GM12878 (cell line): ENCODE results near the gene C1orf50. TPM values are rescaled to one million over a fixed set of nuclear protein-coding genes. Genes with fewer than 3 reads are reported as not detected.
"Not testable (repeated sequence)": the region's sequence is repeated elsewhere in the genome, so short reads cannot be mapped to it uniquely, and the experiment has no call there.

Experiments
- ATAC-seq: fragments of 200-7000 bp; cut with Tn5 transposase; 3 replicates; pipeline ENCODE4 v1.9.1; 2020; ENCODE audit warnings: mild to moderate bottlenecking, moderate library complexity
- BruUV-seq: library from RNA; stranded (reverse); fragments of 400-500 nt; replicated peaks from 2 replicates; lab custom pipeline; 2021; lab: Mats Ljungman, UMichigan
- CTCF ChIA-PET: fragments of 300-600 bp; sonication (Branson Sonifier 250); formaldehyde crosslinking; extraction: SDS; loops from one replicate; lab custom pipeline; 2021; ENCODE audit warnings: inconsistent platforms; lab: Yijun Ruan, JAX
- POLR2A ChIA-PET: fragments of 350-600 bp; formaldehyde crosslinking; extraction: SDS; loops from one replicate; lab custom pipeline; 2021; ENCODE audit warnings: inconsistent platforms; lab: Charles Lee
- RAD21 ChIA-PET: fragments of 300-600 bp; sonication (Branson Sonifier 250); formaldehyde crosslinking; loops from one replicate; lab custom pipeline; 2023; ENCODE audit warnings: antibody characterized with exemption; ENCODE audit not compliant: unreplicated experiment; lab: Charles Lee
- SMC1A ChIA-PET: fragments of 300-600 bp; sonication (Branson Sonifier 250); formaldehyde crosslinking; loops from one replicate; lab custom pipeline; 2023; ENCODE audit not compliant: unreplicated experiment, uncharacterized antibody; lab: Charles Lee
- DNase-seq: peaks from one replicate; pipeline ENCODE4 v3.0.0-alpha.2; 2011; ENCODE audit warnings: low read depth, low spot score
- FAIRE-seq: peaks from 3 replicates; lab custom pipeline; 2011; peaks lifted over from hg19 to GRCh38; lab: Jason Lieb, UNC
- H2AFZ ChIP-seq: 2 replicates; pipeline ENCODE4 v1.6.0; 2011; ENCODE audit warnings: low read depth, low read length, control low read depth; ENCODE audit not compliant: control insufficient read depth
- H3K27ac ChIP-seq: 2 replicates; pipeline ENCODE4 v1.5.1; 2011; ENCODE audit warnings: control low read depth; ENCODE audit not compliant: control insufficient read depth, insufficient read depth
- H3K27me3 ChIP-seq, 2 experiments: replicated peaks in 1 of 2; 2 replicates each; pipeline versions ENCODE4 v1.6.0 to v1.6.1; 2011; ENCODE audit warnings: low read length in 1 of 2; ENCODE audit not compliant: control insufficient read depth in 2 of 2, insufficient read depth in 2 of 2
- H3K36me3 ChIP-seq, 2 experiments: 2 replicates each; pipeline ENCODE4 v1.5.1; 2011; ENCODE audit warnings: low read length in 1 of 2; ENCODE audit not compliant: control insufficient read depth in 2 of 2, insufficient read depth in 2 of 2
- H3K4me1 ChIP-seq: 2 replicates; pipeline ENCODE4 v1.6.1; 2011; ENCODE audit warnings: mild to moderate bottlenecking, low read length, moderate library complexity, mixed read lengths; ENCODE audit not compliant: control insufficient read depth, insufficient read depth
- H3K4me2 ChIP-seq: 2 replicates; pipeline ENCODE4 v1.6.0; 2011; ENCODE audit warnings: control low read depth; ENCODE audit not compliant: control insufficient read depth, insufficient read depth
- H3K4me3 ChIP-seq: fragments of 200-600 bp; sonication (generic); 2 replicates; pipeline ENCODE4 v1.5.1; 2016
- H3K79me2 ChIP-seq: 2 replicates; pipeline ENCODE4 v1.6.0; 2011; ENCODE audit warnings: low read length; ENCODE audit not compliant: control insufficient read depth, insufficient read depth
- H3K9ac ChIP-seq: 2 replicates; pipeline ENCODE4 v1.8.0; 2011; ENCODE audit warnings: low read length, control low read depth, mixed read lengths; ENCODE audit not compliant: control insufficient read depth, insufficient read depth
- H3K9me3 ChIP-seq: replicated peaks from 3 replicates; pipeline ENCODE4 v1.5.1; 2011; ENCODE audit warnings: mild to moderate bottlenecking, low read length; ENCODE audit not compliant: control insufficient read depth, insufficient read depth
- H4K20me1 ChIP-seq: 2 replicates; pipeline ENCODE4 v1.6.0; 2011; ENCODE audit not compliant: control insufficient read depth, insufficient read depth
- IKZF1 ChIP-seq: fragments of 450-650 bp; conservative IDR thresholded peaks from 2 replicates; pipeline ENCODE4 v1.6.1; 2017; ENCODE audit warnings: antibody characterized with exemption, mild to moderate bottlenecking
- RAD21 ChIP-seq: IDR thresholded peaks from 2 replicates; pipeline ENCODE4 v1.6.1; 2011; ENCODE audit warnings: mild to moderate bottlenecking, low read depth, low read length, moderate library complexity; ENCODE audit not compliant: insufficient read depth
- TBL1XR1 ChIP-seq: IDR thresholded peaks from 2 replicates; pipeline ENCODE4 v1.6.1; 2012; ENCODE audit warnings: low read depth, low read length, improper control_type of control experiment
- WGBS: methylation state at CpG from one replicate; pipeline ENCODE4 v1.1.6; 2016; ENCODE audit warnings: low lambda C conversion rate; ENCODE audit not compliant: insufficient replicate concordance, insufficient coverage; ENCODE audit errors: missing lambda C conversion rate; 5-methylcytosine and 5-hydroxymethylcytosine counted together
- in situ Hi-C: fragments of 300-500 bp; cut with MboI; formaldehyde crosslinking; loops from 9 replicates; pipeline ENCODE4 v1.14.3; 2018; ENCODE audit warnings: mixed read lengths
- intact Hi-C: fragments of 100-400 bp; cut with micrococcal nuclease; formaldehyde crosslinking; loops from one replicate; pipeline ENCODE4 v1.14.2; 2022; ENCODE audit not compliant: unreplicated experiment
- polyA plus RNA-seq, 11 experiments: library from polyadenylated mRNA; depleted of rRNA in 4 of 11; unstranded in 6 of 11; stranded (reverse) in 5 of 11; fragments of >200 nt; fragmentation: Nextera tagmentation in 4 of 11; fragmentation: Illumina TruSeq in 1 of 11; extraction: Ambion mirVana in 4 of 11; extraction: Trizol in 1 of 11; gene quantifications; 1 replicate in 1 of 11; 2 replicates in 10 of 11; pipeline versions ENCODE4 v1.2.1 to v1.2.3, GENCODE V29; 2011 to 2016; ENCODE audit warnings: inconsistent platforms in 2 of 11, missing spikeins in 2 of 11, low read depth in 1 of 11
- total RNA-seq, 4 experiments: library from RNA; depleted of rRNA in 3 of 4; stranded (reverse); fragments of >200 nt in 3 of 4; fragmentation: Illumina TruSeq in 1 of 4; extraction: Trizol in 1 of 4; gene quantifications; 2 replicates each; pipeline versions ENCODE4 v1.2.1 to v1.2.3, GENCODE V29; 2013 to 2021

Gene C1orf50
- total and polyA plus RNA-seq, 10 of the 15 experiments (the other 5 are each of a cell fraction or from before 2014, with no cell fraction given): 1.2 to 10.7 (median 6.7) TPM

DNA sequence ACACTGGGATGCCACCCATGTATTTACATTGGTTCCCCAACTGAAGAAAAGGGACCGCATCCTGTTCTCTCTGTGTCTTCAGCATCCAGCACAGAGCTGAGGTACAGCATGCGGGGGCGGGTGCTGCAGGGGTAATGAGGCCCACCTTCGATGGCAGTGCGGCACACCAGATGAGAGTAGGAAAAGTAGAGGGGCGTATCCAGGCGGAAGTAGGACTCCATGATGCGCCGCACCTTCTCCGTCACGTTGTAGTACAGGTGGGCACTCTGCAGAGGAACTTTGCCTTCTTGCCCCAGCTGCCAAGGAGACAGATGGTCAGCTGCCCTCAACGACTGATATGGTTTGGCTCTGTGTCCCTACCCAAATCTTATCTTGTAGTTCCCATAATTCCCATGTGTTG is 17.0 kb upstream of the C1orf50 start:
- FAIRE-seq (no peak), DNase-seq (no peak), ATAC-seq (no peak)
- ChIA-PET RAD21 (no interaction called here), POLR2A (no interaction called here), SMC1A (interaction anchor here (0.5 kb wide), 1 partner anchor 405 kb away, joined by 3 read pairs; no protein-coding TSS in a partner anchor), CTCF (interaction anchor here (0.6 to 1.5 kb wide), 3 partner anchors 13 to 241 kb away, joined by 3 read pairs; no protein-coding TSS in a partner anchor)
- Histone ChIP-seq H3K4me1 (no peaks in the 10 kb centered on the region), H3K36me3 (peaks cover 11 to 13% of the 10 kb centered on the region in 2 experiments; a peak in 3 of 4 replicates), H3K4me3 (no peak overlapping the region), H4K20me1 (no peaks in the 10 kb centered on the region), H3K4me2 (no peak overlapping the region), H3K27ac (no peak overlapping the region), H3K79me2 (no peaks in the 10 kb centered on the region), H2AFZ (no peak overlapping the region), H3K27me3 (no peaks in the 10 kb centered on the region), H3K9ac (no peak overlapping the region), H3K9me3 (no peaks in the 10 kb centered on the region)
- intact Hi-C loops (no loop called here), in situ Hi-C loops (no loop called here)
- 97% methylated on average over 12 of the region's 12 CpGs for WGBS
- no TSS peak for BruUV-seq
- TF ChIP-seq TBL1XR1 (no peak), RAD21 (no peak), IKZF1 (no peak)

DNA sequence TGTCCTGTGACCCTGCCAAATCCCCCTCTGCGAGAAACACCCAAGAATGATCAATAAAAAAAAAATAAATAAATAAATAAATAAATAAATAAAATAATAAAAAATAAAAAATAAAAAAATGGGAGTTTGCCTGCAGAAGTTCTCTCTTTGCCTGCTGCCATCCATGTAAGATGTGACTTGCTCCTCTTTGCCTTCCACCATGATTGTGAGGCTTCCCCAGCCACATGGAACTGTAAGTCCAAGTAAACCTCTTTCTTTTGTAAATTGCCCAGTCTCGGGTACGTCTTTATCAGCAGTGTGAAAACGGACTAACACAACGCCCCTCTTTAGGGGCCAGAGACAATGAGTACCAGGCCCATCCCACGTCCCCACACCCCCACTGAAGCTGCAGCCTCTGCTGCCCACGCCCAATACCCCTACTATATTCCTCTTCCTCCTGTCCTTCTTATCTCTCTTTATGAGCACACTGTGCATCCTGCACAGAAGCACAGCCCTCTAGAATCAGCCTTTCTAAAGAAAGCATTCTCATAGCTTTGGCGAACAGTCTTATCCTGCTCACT is 15.5 kb upstream of the C1orf50 start:
- DNase-seq, H3K79me2 ChIP-seq, H3K27ac ChIP-seq, H3K4me1 ChIP-seq, in situ Hi-C loops, H3K4me2 ChIP-seq, H3K9ac ChIP-seq, H2AFZ ChIP-seq, BruUV-seq, intact Hi-C loops, H3K27me3 ChIP-seq, H4K20me1 ChIP-seq, SMC1A ChIA-PET, H3K9me3 ChIP-seq, RAD21 ChIA-PET, ATAC-seq, FAIRE-seq, H3K4me3 ChIP-seq: not testable (repeated sequence)
- ChIA-PET CTCF (interaction anchor here (0.7 kb wide), 1 partner anchor 572 kb away, joined by 3 read pairs; no protein-coding TSS in a partner anchor), POLR2A (interaction anchor here (1.4 kb wide), 1 partner anchor 14 kb away, joined by 4 read pairs; no protein-coding TSS in a partner anchor)
- H3K36me3 ChIP-seq: peaks cover 12 to 20% of the 10 kb centered on the region in 2 experiments; a peak in 3 of 4 replicates
- 93% methylated on average over 8 of the region's 8 CpGs for WGBS
